Femur (tissue), 1 donor: Measurements from ENCODE around the gene MED17.
"Not testable (repeated sequence)": the region's sequence is repeated elsewhere in the genome, so short reads cannot be mapped to it uniquely, and the experiment has no call there.

Experiments used
- DNase-seq: peaks from one replicate; pipeline ENCODE4 v3.0.0-alpha.2; 2017

The MED17 gene, protein sequence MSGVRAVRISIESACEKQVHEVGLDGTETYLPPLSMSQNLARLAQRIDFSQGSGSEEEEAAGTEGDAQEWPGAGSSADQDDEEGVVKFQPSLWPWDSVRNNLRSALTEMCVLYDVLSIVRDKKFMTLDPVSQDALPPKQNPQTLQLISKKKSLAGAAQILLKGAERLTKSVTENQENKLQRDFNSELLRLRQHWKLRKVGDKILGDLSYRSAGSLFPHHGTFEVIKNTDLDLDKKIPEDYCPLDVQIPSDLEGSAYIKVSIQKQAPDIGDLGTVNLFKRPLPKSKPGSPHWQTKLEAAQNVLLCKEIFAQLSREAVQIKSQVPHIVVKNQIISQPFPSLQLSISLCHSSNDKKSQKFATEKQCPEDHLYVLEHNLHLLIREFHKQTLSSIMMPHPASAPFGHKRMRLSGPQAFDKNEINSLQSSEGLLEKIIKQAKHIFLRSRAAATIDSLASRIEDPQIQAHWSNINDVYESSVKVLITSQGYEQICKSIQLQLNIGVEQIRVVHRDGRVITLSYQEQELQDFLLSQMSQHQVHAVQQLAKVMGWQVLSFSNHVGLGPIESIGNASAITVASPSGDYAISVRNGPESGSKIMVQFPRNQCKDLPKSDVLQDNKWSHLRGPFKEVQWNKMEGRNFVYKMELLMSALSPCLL

GRCh38 chr11:93784145-93784934 is at the start of gene MED17:
Gene MED17, plus strand, starts transcription at chr11:93784282. Its CDS starts 232 bp downstream, at chr11:93784514.
- peak; percentile 96 for DNase-seq

- DNase-seq: no peak
Measured at GRCh38 chr11:93734427-93735222, 49.5 kb upstream of the MED17 start.

DNA sequence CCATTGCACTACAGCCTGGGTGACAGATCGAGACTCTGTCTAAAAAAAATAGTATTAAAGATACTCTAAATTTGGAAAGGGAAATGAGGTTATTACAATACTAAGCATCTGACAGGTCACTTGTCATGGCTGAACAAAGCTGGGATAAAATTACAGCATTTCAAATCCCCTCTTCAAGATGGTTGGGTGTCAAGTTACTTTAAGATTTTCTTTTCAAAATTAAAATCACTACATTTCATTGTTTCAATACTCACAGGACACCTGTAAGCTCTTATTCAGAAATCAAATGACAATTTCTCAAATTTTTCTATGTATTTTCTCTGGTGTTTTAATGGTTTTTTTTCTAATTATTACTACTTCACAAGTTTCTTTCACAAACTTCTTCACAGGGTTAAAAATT is 48.5 kb upstream of the MED17 start:
- DNase-seq: no peak

GRCh38 chr11:93736129-93736528 is 48.0 kb upstream of the MED17 start:
- no peak for DNase-seq

- DNase-seq: no peak
Measured at GRCh38 chr11:93737904-93738612, 46.0 kb upstream of the MED17 start.

DNA sequence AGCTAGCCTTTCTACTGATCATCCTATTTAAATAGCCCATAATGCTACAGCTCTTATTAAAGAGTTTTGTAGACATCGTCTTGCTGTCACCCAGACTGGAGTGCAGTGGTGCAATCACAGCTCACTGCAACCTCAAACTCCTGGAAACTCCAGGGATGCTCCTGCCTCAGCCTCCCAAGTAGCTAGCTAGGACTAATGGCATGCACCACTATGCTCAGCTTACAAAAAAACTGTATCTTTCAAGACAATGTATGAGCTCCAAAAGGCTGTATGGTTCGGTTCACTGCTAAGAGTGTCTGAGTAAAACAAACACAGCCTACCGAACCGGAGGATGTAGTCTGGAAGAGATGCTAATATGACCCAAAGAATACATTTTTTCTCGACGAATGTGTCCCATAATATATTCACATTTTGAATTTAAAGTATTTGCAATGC is 45.4 kb upstream of the MED17 start:
- no peak for DNase-seq

DNA sequence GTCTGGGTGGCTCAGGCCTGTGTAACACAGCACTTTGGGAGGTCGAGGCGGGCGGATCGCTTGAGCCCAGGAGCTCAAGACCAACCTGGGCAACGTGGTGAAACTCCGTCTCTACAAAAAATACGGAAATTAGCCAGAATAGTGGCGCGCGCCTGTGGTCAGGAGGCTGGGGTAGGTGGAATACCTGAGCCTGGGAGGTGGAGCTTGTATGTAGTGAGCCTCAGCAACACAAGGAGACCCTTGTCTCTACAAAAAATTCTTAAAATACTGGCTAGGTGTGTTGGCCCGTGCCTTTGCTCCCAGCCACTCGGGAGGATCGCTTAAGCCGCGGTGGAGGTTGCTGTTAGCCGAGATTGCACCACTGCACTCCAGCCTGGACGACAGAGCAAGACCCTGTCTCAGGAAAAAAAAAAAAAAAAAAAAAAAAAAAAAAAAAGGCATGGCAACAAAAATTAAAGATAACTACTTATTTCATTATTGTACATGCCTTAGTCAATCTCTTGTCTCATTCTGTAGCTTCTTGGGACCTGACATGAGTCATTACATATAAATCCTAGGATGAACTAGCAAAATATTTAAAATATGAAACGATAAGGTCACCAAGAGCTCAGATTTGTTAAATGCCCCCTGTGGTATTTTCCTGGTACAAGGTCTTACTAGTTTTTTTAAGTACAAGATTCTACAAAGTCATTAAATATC is 43.9 kb upstream of the MED17 start:
- peak; percentile 29 for DNase-seq

DNA sequence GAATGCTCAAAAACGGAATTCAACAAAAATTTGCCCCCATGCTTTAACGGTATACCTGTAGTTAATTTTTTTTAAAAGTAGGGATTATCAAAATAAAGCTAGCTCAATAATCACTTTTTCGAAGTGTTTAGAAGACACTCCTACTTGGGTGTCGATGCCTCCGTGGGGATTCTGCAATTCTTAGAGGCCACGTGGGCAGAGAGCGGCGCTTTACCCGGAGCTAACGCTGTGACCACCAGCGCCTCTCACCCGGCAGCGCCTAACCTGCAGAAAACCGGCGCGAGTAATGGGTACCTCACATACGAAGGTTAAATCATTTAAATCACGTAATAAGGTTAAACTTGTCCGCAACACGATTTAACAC is 43.4 kb upstream of the MED17 start:
- DNase-seq: peak; percentile 71

- peak; percentile 99 for DNase-seq
Measured at GRCh38 chr11:93741094-93741881, 42.8 kb upstream of the MED17 start, which contains the start of the genes C11orf54 and TAF1D. Gene C11orf54, plus strand, starts transcription at chr11:93741672. Its CDS starts 5,722 bp downstream, at chr11:93747394. Gene TAF1D, minus strand, starts transcription at chr11:93741495. Its CDS starts 2,191 bp downstream, at chr11:93739304.

GRCh38 chr11:93741882-93742226 is 42.2 kb upstream of the MED17 start:
- DNase-seq: no peak

- DNase-seq: no peak
Measured at GRCh38 chr11:93743291-93743690, 40.8 kb upstream of the MED17 start.

- DNase-seq: no peak
Measured at GRCh38 chr11:93744669-93745004, 39.4 kb upstream of the MED17 start.

DNA sequence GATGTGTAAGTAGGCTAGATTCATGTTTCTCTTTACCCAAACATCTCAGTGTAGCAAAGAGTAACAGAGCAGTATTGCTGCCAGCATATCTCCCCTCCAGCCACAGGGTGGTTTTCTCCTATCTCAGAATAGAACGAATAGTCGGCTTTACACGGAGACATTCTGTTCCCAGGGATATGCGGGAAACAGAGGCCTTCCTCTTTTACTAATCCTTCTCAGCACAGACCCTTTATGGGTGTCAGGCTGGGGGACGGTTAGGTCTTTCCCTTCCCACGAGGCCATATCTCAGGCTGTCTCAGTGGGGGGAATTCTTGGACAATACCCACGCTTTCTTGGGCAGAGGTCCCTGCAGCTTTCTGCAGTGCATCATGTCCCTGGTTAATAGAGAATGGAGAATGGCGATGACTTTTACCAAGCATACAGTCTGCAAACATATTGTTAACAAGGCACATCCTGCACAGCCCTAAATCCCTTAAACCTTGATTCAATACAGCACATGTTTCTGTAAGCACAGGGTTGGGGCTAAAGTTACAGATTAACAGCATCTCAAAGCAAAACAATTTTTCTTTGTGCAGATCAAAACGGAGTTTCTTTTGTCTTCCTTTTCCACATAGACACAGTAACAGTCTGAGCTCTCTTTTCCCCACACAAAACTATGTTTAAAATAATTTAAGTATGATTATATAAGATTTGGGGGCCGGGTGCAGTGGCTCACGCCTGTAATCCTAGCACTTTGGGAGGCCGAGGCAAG is 38.9 kb upstream of the MED17 start:
- not testable (repeated sequence) for DNase-seq

- no peak for DNase-seq
Measured at GRCh38 chr11:93746101-93746500, 38.0 kb upstream of the MED17 start.

- no peak for DNase-seq
Measured at GRCh38 chr11:93747122-93747521, 37.0 kb upstream of the MED17 start.

DNA sequence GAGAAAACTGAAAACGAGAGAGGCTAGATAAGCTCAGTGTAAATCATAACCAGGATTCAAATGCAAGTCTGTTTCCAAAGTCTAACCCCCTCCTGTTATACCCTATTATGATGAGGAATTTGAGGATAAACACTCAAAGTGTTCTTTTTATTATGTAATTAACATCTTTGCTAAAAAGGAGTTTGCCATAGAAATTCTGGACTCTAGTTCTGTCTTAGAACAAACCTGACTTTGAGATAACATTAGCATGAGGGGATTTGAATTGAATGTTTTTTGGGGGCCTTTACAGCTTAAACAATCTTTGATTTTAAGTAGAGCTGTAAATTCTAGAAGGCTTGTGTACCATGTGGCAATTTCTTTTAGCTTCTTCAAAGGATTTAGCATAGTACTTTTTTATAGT is 33.1 kb upstream of the MED17 start:
- DNase-seq: no peak

- DNase-seq: no peak
Measured at GRCh38 chr11:93753241-93753640, 30.8 kb upstream of the MED17 start.

DNA sequence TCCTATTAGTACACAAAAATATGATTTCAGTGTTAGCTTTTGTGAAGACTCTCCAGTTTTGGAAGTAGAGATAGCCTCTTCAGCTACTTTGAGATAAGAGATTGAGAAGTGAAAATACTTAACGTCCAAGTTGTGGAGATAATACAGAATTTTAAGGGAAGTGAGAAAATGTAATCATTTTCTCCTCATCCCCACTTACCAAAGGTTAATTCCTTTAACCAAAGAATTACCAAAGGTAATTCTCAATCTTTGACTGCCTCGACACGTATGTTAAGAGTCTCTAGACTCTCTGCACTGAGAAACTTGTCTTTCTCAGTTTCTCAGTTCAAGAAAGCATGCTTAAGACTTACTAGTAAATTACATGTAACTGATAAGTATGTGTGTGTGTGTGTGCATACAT is 27.3 kb upstream of the MED17 start:
- DNase-seq: no peak

- no peak for DNase-seq
Measured at GRCh38 chr11:93757301-93757700, 26.8 kb upstream of the MED17 start.
